Measurements from ENCODE around the gene SLC2A4RG.
"Not testable (repeated sequence)": the region's sequence is repeated elsewhere in the genome, so short reads cannot be mapped to it uniquely, and the experiment has no call there.

Gene SLC2A4RG

GRCh38 chr20:63714858-63715257, 24.7 kb upstream of the SLC2A4RG start:
- no peak for DNase-seq

- DNase-seq: no peak
Observed at GRCh38 chr20:63718996-63719395, 20.6 kb upstream of the SLC2A4RG start.

- DNase-seq: not testable (repeated sequence)
Observed at GRCh38 chr20:63722967-63723622, 16.5 kb upstream of the SLC2A4RG start.

- not testable (repeated sequence) for DNase-seq
Observed at GRCh38 chr20:63730189-63730733, 9.3 kb upstream of the SLC2A4RG start.

GRCh38 chr20:63731410-63731809, 8.2 kb upstream of the SLC2A4RG start:
- DNase-seq: no peak

- DNase-seq: no peak
Observed at GRCh38 chr20:63732118-63733095, 7.2 kb upstream of the SLC2A4RG start.

- no peak for DNase-seq
Observed at GRCh38 chr20:63733117-63733516, 6.5 kb upstream of the SLC2A4RG start.

GRCh38 chr20:63733579-63734081, 5.9 kb upstream of the SLC2A4RG start:
- no peak for DNase-seq

GRCh38 chr20:63734111-63734945, 5.2 kb upstream of the SLC2A4RG start:
- no peak for DNase-seq

GRCh38 chr20:63734946-63735858, 4.4 kb upstream of the SLC2A4RG start:
- no peak for DNase-seq

GRCh38 chr20:63735859-63736718, 3.5 kb upstream of the SLC2A4RG start, which contains the start of gene LIME1:
TSS of gene LIME1 (plus strand) at chr20:63736664. CDS start at chr20:63737550, 886 bp downstream.
- DNase-seq: peak; percentile 84

- DNase-seq: peak; percentile 66
Observed at GRCh38 chr20:63736893-63737694, 2.5 kb upstream of the SLC2A4RG start.

- DNase-seq: no peak
Observed at GRCh38 chr20:63737695-63737944, 2.0 kb upstream of the SLC2A4RG start.

GRCh38 chr20:63737945-63738686, 1.5 kb upstream of the SLC2A4RG start:
- DNase-seq: peak; percentile 24

- DNase-seq: peak; percentile 35
Observed at GRCh38 chr20:63738687-63739129, 868 bp upstream of the SLC2A4RG start.

- DNase-seq: peak; percentile 42
Observed at GRCh38 chr20:63740070-63740626, 572 bp downstream of the SLC2A4RG start.

- peak; percentile 35 for DNase-seq
Observed at GRCh38 chr20:63740627-63741353, 1.2 kb downstream of the SLC2A4RG start.

- DNase-seq: no peak
Observed at GRCh38 chr20:63741354-63741675, 1.7 kb downstream of the SLC2A4RG start.

All from activated gamma-delta T cell treated with Interleukin-2 at 50 U/mL for 16 hours (primary cell).